SK-N-SH (cell line): Measurements from ENCODE around the gene KDM4C. TPM values are rescaled to one million over a fixed set of nuclear protein-coding genes. Genes with fewer than 3 reads are reported as not detected.

Experiments
- CTCF ChIA-PET: fragments of 300-600, 350-600 bp; formaldehyde crosslinking; extraction: SDS; loops from one replicate; lab custom pipeline; 2021; lab: Yijun Ruan, JAX
- POLR2A ChIA-PET: fragments of 350-600 bp; sonication (Branson Sonifier 250); formaldehyde crosslinking; extraction: SDS; loops from one replicate; lab custom pipeline; 2020; ENCODE audit warnings: antibody characterized with exemption, inconsistent platforms; lab: Yijun Ruan, JAX
- DNase-seq: peaks from one replicate; pipeline ENCODE4 v3.0.0; 2012
- H2AFZ ChIP-seq: fragments of 200-600 bp; sonication (generic); 2 replicates; pipeline ENCODE4 v1.8.1; 2016; ENCODE audit warnings: antibody characterized with exemption, mild to moderate bottlenecking, low read depth
- H3F3A ChIP-seq: fragments of 200-600 bp; sonication (generic); replicated peaks from 2 replicates; pipeline ENCODE3; 2016; ENCODE audit warnings: antibody characterized with exemption, mild to moderate bottlenecking; ENCODE audit not compliant: insufficient read depth
- H3K27ac ChIP-seq, 2 experiments: fragments of 200-500 bp in 1 of 2; fragments of 200-600 bp in 1 of 2; sonication (Bioruptor generic) in 1 of 2; sonication (generic), shearing (Covaris generic) in 1 of 2; 2 replicates each; pipeline versions ENCODE4 v1.5.1 to v1.6.1; 2014 to 2016; ENCODE audit warnings: low read depth in 2 of 2, inconsistent platforms in 1 of 2, low read length in 1 of 2, mild to moderate bottlenecking in 1 of 2, mixed read lengths in 1 of 2
- H3K27me3 ChIP-seq: fragments of 200-600 bp; sonication (generic), shearing (Covaris generic); 2 replicates; pipeline ENCODE4 v1.6.1; 2016; ENCODE audit warnings: mixed run types; ENCODE audit not compliant: insufficient read depth
- H3K36me3 ChIP-seq, 2 experiments: fragments of 200-500 bp in 1 of 2; fragments of 200-600 bp in 1 of 2; sonication (Bioruptor generic) in 1 of 2; sonication (generic) in 1 of 2; replicated peaks in 1 of 2; 2 replicates each; pipeline versions ENCODE3 to v1.5.1; 2014 to 2016; ENCODE audit warnings: low read length in 1 of 2, mild to moderate bottlenecking in 1 of 2; ENCODE audit not compliant: insufficient read depth in 2 of 2, control insufficient read depth in 1 of 2
- H3K4me1 ChIP-seq, 2 experiments: fragments of 200-500 bp in 1 of 2; fragments of 200-600 bp in 1 of 2; sonication (Bioruptor generic) in 1 of 2; sonication (generic), shearing (Covaris generic) in 1 of 2; 2 replicates each; pipeline versions ENCODE4 v1.5.1 to v1.6.1; 2014 to 2016; ENCODE audit warnings: low read depth in 1 of 2, low read length in 1 of 2, mixed run types in 1 of 2; ENCODE audit not compliant: insufficient read depth in 2 of 2, control insufficient read depth in 1 of 2
- H3K4me2 ChIP-seq: fragments of 200-600 bp; sonication (generic), shearing (Covaris generic); 2 replicates; pipeline ENCODE4 v1.6.1; 2017; ENCODE audit warnings: mixed run types
- H3K4me3 ChIP-seq, 2 experiments: fragments of 200-500 bp in 1 of 2; fragments of 200-600 bp in 1 of 2; sonication (Bioruptor generic) in 1 of 2; sonication (generic), shearing (Covaris generic) in 1 of 2; 2 replicates each; pipeline versions ENCODE4 v1.5.1 to v1.8.1; 2014 to 2016; ENCODE audit warnings: low read depth in 2 of 2, inconsistent platforms in 1 of 2, low read length in 1 of 2, mild to moderate bottlenecking in 1 of 2, mixed read lengths in 1 of 2, moderate library complexity in 1 of 2
- H3K79me2 ChIP-seq: fragments of 200-600 bp; sonication (generic); 2 replicates; pipeline ENCODE4 v1.8.1; 2017; ENCODE audit warnings: mild to moderate bottlenecking; ENCODE audit not compliant: insufficient read depth
- H3K9ac ChIP-seq: fragments of 200-600 bp; sonication (generic); 2 replicates; pipeline ENCODE4 v1.6.1; 2017; ENCODE audit warnings: mixed run types
- H3K9me2 ChIP-seq: fragments of 200-600 bp; sonication (generic); 2 replicates; pipeline ENCODE4 v1.6.1; 2017; ENCODE audit warnings: mixed run types
- H3K9me3 ChIP-seq: fragments of 200-600 bp; sonication (generic); 2 replicates; pipeline ENCODE4 v1.6.1; 2017; ENCODE audit warnings: mixed run types, mild to moderate bottlenecking, moderate library complexity
- H4K20me1 ChIP-seq: fragments of 200-600 bp; sonication (generic); 2 replicates; pipeline ENCODE4 v1.6.1; 2017; ENCODE audit warnings: mild to moderate bottlenecking, mixed run types; ENCODE audit not compliant: insufficient read depth
- ELF1 ChIP-seq: IDR thresholded peaks from 2 replicates; pipeline ENCODE4 v1.4.0; 2012
- EP300 ChIP-seq, 2 experiments: IDR thresholded peaks; 2 replicates each; pipeline versions ENCODE4 v1.4.0 to v1.6.1; 2012; ENCODE audit warnings: borderline replicate concordance in 1 of 2, low read depth in 1 of 2, low read length in 1 of 2
- FOSL2 ChIP-seq: IDR thresholded peaks from 2 replicates; pipeline ENCODE4 v1.4.0; 2012; ENCODE audit warnings: low read depth, mild to moderate bottlenecking, moderate library complexity, borderline replicate concordance
- GABPA ChIP-seq: IDR thresholded peaks from 2 replicates; pipeline ENCODE4 v1.4.0; 2012; ENCODE audit warnings: low read depth, mild to moderate bottlenecking
- GATA2 ChIP-seq: sonication (generic); formaldehyde crosslinking; IDR thresholded peaks from 2 replicates; pipeline ENCODE4 v1.5.0; 2020; ENCODE audit warnings: mild to moderate bottlenecking, missing genetic modification reagents
- JUND ChIP-seq: IDR thresholded peaks from 2 replicates; pipeline ENCODE4 v1.4.0; 2012
- MEF2A ChIP-seq: IDR thresholded peaks from 2 replicates; pipeline ENCODE4 v1.4.0; 2012; ENCODE audit warnings: low read depth, borderline replicate concordance
- MXI1 ChIP-seq: IDR thresholded peaks from 2 replicates; pipeline ENCODE4 v1.6.1; 2012; ENCODE audit warnings: mild to moderate bottlenecking, low read depth, low read length, improper control_type of control experiment
- NRF1 ChIP-seq: IDR thresholded peaks from 2 replicates; pipeline ENCODE4 v1.6.1; 2012; ENCODE audit warnings: low read depth, mild to moderate bottlenecking, low read length
- POLR2AphosphoS5 ChIP-seq: IDR thresholded peaks from 2 replicates; pipeline ENCODE4 v1.6.1; 2012; ENCODE audit warnings: low read depth, low read length
- RAD21 ChIP-seq: IDR thresholded peaks from 2 replicates; pipeline ENCODE4 v1.6.1; 2012; ENCODE audit warnings: mild to moderate bottlenecking, low read length
- RFX5 ChIP-seq: IDR thresholded peaks from 2 replicates; pipeline ENCODE4 v1.6.1; 2012; ENCODE audit warnings: mild to moderate bottlenecking, improper control_type of control experiment, low read length
- RXRA ChIP-seq: IDR thresholded peaks from 2 replicates; pipeline ENCODE4 v1.4.0; 2012; ENCODE audit warnings: low read depth, mild to moderate bottlenecking, borderline replicate concordance
- TAF1 ChIP-seq: IDR thresholded peaks from 2 replicates; pipeline ENCODE4 v1.6.1; 2012; ENCODE audit warnings: low read depth, mild to moderate bottlenecking, low read length, moderate library complexity, borderline replicate concordance
- TEAD4 ChIP-seq: IDR thresholded peaks from 2 replicates; pipeline ENCODE4 v1.4.0; 2012; ENCODE audit warnings: mild to moderate bottlenecking, borderline replicate concordance; ENCODE audit not compliant: insufficient read depth
- WGBS: methylation state at CpG from one replicate; pipeline ENCODE4 v1.1.6; 2017; ENCODE audit warnings: low lambda C conversion rate; 5-methylcytosine and 5-hydroxymethylcytosine counted together
- polyA plus RNA-seq, 3 experiments: library from polyadenylated mRNA; depleted of rRNA; stranded (reverse); fragments of >200 nt; gene quantifications; 2 replicates each; pipeline ENCODE4 v1.2.3, GENCODE V29; 2012
- TF ChIP-seq, protein P1 (sequence below): IDR thresholded peaks from 2 replicates; pipeline ENCODE4; 2012
- TF ChIP-seq, protein P2 (sequence below): fragments of 150-350 bp; IDR thresholded peaks from 2 replicates; pipeline ENCODE4 v1.6.1; 2017; ENCODE audit warnings: antibody characterized with exemption, low read length, low read depth, borderline replicate concordance
- TF ChIP-seq, protein P3 (sequence below): IDR thresholded peaks from 2 replicates; pipeline ENCODE4 v1.4.0; 2012; ENCODE audit warnings: low read depth, borderline replicate concordance
- TF ChIP-seq, protein P4 (sequence below): IDR thresholded peaks from 2 replicates; pipeline ENCODE4 v1.4.0; 2012; ENCODE audit warnings: low read depth, borderline replicate concordance

Gene KDM4C
- polyA plus RNA-seq, 1 of the 3 experiments (the other 2 are of a cell fraction), result 9.4 TPM

DNA sequence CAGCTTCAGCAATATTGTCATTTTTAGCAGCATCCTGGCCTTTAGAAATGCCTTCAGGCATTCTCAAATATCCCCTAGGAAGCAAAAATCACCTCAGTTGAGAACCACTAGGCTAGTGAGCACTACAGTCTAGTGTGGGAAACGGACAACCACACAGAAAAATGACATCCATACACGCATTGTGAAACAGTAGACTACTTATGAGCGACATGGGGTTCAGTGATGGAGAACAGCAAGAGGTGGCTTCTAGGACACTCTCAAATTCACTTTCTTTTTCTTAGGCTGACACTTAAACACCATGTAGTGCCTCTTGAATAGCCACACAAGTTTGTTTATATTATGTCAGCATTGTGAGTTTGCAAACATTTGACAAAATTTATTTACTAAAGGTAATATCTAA, 203.0 kb downstream of the KDM4C start:
- 92% methylated on average over 3 of the region's 3 CpGs for WGBS
- Histone ChIP-seq H3K9me3 (no peaks in the 10 kb centered on the region), H3K36me3 (no peaks in the 10 kb centered on the region), H3F3A (no peaks in the 10 kb centered on the region), H3K4me3 (no peak overlapping the region), H3K4me1 (peaks cover 13 to 31% of the 10 kb centered on the region in 2 experiments; a peak in 3 of 4 replicates), H3K9ac (no peak overlapping the region), H3K4me2 (no peak overlapping the region), H4K20me1 (no peaks in the 10 kb centered on the region), H3K9me2 (no peaks in the 10 kb centered on the region), H3K79me2 (no peaks in the 10 kb centered on the region), H3K27ac (no peak overlapping the region), H3K27me3 (no peaks in the 10 kb centered on the region), H2AFZ (no peak overlapping the region)
- no peak for DNase-seq
- POLR2A ChIA-PET, result no interaction called here
- CTCF ChIA-PET, result interaction anchor here (1.2 kb wide), 1 partner anchor 51 kb away, joined by 3 read pairs; no protein-coding TSS in a partner anchor
- TF ChIP-seq RXRA, result no peak
- no peak for TF ChIP-seq JUND
- TF ChIP-seq MEF2A, result no peak
- TF ChIP-seq EP300 (IDR thresholded peaks at IDR 0.05; ENCODE audit: borderline replicate concordance in 1 of 2, low read depth in 1 of 2, low read length in 1 of 2), result no peak
- no peak for TF ChIP-seq GATA2
- TF ChIP-seq, protein P1, sequence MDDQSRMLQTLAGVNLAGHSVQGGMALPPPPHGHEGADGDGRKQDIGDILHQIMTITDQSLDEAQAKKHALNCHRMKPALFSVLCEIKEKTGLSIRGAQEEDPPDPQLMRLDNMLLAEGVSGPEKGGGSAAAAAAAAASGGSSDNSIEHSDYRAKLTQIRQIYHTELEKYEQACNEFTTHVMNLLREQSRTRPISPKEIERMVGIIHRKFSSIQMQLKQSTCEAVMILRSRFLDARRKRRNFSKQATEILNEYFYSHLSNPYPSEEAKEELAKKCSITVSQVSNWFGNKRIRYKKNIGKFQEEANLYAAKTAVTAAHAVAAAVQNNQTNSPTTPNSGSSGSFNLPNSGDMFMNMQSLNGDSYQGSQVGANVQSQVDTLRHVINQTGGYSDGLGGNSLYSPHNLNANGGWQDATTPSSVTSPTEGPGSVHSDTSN, result no peak
- TF ChIP-seq RFX5, result no peak
- TF ChIP-seq FOSL2, result no peak
- no peak for TF ChIP-seq RAD21
- TF ChIP-seq TEAD4, result no peak
- no peak for TF ChIP-seq TAF1
- no peak for TF ChIP-seq GABPA
- no peak for TF ChIP-seq POLR2AphosphoS5
- TF ChIP-seq, protein P2, sequence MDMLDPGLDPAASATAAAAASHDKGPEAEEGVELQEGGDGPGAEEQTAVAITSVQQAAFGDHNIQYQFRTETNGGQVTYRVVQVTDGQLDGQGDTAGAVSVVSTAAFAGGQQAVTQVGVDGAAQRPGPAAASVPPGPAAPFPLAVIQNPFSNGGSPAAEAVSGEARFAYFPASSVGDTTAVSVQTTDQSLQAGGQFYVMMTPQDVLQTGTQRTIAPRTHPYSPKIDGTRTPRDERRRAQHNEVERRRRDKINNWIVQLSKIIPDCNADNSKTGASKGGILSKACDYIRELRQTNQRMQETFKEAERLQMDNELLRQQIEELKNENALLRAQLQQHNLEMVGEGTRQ, result no peak

DNA sequence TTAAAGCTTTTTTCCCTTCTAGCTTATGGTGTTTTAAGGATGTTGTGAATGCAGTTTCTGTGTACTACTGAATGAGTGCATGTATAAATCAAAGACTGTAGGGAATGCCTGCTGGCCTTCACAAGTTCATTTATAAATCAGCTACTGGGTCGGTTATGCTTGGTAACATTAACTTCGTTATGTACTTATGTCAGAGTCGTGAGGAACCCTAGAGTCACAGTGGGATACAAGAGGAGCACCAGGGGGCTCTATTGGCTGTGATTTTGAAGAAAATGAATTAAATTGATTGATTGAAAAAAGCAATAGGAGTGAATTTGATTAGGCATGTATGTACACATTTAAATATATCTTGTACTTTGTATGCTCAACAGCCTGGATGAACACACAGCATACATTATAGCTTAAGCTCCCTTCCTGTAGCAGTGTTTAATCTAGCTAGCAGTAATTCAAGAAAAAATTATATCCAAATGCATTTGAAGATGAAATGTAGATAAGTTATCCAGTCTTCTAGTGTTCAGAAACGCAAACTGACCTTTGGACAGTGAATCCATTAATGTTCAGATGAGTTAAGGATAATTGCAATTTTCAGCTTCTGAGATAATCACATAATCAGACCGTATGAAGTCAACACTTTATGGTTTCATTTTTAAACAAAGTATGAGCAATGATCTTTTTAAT, 204.2 kb downstream of the KDM4C start:
- Histone ChIP-seq H3K9me2 (no peaks in the 10 kb centered on the region), H3K4me2 (no peak overlapping the region), H3K9ac (no peak overlapping the region), H3K9me3 (no peaks in the 10 kb centered on the region), H3K27ac (peak overlapping the region in 1 of 2 experiments; percentile 81; a peak in 2 of 4 replicates), H3K4me3 (no peak overlapping the region), H2AFZ (no peak overlapping the region), H3K36me3 (no peaks in the 10 kb centered on the region), H3K79me2 (no peaks in the 10 kb centered on the region), H4K20me1 (no peaks in the 10 kb centered on the region), H3F3A (no peaks in the 10 kb centered on the region), H3K27me3 (no peaks in the 10 kb centered on the region), H3K4me1 (peaks cover 10 to 21% of the 10 kb centered on the region in 2 experiments; a peak in 3 of 4 replicates)
- ChIA-PET POLR2A (no interaction called here), CTCF (interaction anchor here (0.8 to 1.8 kb wide), 8 partner anchors 13 to 91 kb away, joined by 3 to 6 read pairs (median 4); no protein-coding TSS in a partner anchor)
- DNase-seq, result no peak
- 54% methylated on average over 5 of the region's 5 CpGs for WGBS
- no peak for TF ChIP-seq FOSL2
- TF ChIP-seq RXRA, result no peak
- TF ChIP-seq, protein P3, sequence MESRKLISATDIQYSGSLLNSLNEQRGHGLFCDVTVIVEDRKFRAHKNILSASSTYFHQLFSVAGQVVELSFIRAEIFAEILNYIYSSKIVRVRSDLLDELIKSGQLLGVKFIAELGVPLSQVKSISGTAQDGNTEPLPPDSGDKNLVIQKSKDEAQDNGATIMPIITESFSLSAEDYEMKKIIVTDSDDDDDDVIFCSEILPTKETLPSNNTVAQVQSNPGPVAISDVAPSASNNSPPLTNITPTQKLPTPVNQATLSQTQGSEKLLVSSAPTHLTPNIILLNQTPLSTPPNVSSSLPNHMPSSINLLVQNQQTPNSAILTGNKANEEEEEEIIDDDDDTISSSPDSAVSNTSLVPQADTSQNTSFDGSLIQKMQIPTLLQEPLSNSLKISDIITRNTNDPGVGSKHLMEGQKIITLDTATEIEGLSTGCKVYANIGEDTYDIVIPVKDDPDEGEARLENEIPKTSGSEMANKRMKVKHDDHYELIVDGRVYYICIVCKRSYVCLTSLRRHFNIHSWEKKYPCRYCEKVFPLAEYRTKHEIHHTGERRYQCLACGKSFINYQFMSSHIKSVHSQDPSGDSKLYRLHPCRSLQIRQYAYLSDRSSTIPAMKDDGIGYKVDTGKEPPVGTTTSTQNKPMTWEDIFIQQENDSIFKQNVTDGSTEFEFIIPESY, result no peak
- no peak for TF ChIP-seq GABPA
- TF ChIP-seq, protein P2, result no peak
- no peak for TF ChIP-seq TEAD4
- no peak for TF ChIP-seq NRF1
- TF ChIP-seq, protein P4, sequence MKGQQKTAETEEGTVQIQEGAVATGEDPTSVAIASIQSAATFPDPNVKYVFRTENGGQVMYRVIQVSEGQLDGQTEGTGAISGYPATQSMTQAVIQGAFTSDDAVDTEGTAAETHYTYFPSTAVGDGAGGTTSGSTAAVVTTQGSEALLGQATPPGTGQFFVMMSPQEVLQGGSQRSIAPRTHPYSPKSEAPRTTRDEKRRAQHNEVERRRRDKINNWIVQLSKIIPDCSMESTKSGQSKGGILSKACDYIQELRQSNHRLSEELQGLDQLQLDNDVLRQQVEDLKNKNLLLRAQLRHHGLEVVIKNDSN, result no peak
- TF ChIP-seq ELF1, result no peak
- peak in 1 of 2 experiments; percentile 76; a peak in 2 of 4 replicates for TF ChIP-seq EP300 (IDR thresholded peaks at IDR 0.05; ENCODE audit: borderline replicate concordance in 1 of 2, low read depth in 1 of 2, low read length in 1 of 2)
- TF ChIP-seq MXI1, result 0 out of 2 replicates have a peak, but pooled peaks have one; percentile 14
- TF ChIP-seq, protein P1, result no peak
